Middle frontal gyrus (tissue), 1 donor: ENCODE data around the gene TBKBP1.

ENCODE experiments used
- DNase-seq: peaks from one replicate; pipeline ENCODE4 v3.0.0-alpha.2; 2015; ENCODE audit warnings: low spot score; ENCODE audit errors: extremely low spot score

The TBKBP1 gene, protein sequence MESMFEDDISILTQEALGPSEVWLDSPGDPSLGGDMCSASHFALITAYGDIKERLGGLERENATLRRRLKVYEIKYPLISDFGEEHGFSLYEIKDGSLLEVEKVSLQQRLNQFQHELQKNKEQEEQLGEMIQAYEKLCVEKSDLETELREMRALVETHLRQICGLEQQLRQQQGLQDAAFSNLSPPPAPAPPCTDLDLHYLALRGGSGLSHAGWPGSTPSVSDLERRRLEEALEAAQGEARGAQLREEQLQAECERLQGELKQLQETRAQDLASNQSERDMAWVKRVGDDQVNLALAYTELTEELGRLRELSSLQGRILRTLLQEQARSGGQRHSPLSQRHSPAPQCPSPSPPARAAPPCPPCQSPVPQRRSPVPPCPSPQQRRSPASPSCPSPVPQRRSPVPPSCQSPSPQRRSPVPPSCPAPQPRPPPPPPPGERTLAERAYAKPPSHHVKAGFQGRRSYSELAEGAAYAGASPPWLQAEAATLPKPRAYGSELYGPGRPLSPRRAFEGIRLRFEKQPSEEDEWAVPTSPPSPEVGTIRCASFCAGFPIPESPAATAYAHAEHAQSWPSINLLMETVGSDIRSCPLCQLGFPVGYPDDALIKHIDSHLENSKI

DNA sequence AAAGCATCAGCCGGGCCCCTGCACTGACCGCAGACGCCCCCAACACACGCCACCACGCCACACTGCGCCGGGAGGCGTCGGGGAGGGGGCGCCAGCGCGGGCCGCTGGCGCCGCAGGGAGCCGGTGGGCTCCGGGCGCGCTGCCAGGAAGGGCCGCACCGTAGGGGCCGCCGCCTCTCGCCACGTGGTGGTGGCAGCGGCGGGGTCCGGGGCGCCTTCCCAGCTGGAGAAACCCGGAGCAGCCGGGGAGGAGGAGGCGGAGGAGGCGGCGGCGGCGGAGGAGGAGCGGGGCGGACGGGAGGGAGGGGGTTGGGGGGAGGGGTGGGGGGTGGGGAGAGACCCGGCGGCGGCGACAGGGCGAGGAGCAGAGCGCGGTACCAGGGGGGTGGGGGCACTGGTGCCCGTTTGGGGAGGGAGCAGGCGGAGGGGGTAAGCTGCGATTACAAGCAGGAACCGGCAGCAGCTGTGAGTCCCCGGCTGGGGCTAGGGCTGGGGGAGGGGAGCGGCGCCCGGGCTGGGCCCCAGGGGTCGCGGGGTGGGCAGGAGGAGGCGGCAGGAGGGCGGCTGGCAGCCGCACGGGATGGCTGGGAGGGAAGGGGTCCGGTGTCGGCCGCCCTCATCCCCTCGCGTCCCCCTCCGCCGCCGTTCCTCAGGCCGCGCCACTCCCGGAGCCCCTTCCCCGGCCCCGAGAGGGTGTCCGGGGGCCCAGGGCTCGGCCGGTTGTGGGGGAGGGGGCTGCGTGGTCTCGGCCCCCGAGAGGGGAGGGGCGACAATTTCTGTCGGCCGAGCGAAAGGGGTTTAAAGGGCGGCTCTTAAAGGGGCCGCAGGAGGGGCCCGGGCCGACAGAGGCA lies at the start of gene TBKBP1:
Gene TBKBP1, plus strand, starts transcription at position 431 of the 850 bp plus-strand sequence. CDS start 1,952 bp downstream, outside the sequence.
- no peak for DNase-seq

DNA sequence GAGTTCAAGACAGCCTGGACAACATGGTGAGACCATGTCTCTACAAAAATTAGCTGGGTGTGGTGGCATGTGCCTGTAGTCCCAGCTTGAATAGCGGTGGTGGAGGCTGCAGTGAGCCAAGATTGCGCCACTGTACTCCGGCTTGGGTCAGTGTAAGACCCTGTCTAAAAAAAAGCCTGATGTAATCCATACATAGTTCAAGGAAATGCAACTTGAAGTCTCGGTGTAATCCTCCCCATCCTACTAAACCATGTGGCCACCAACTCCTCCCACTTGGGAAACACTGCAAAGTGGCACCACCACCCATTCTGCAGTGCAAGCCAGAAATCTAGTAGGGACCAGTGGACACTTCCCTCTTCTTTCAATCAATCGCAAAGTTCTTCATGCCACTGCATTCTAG lies 49.6 kb upstream of the TBKBP1 start:
- DNase-seq = no peak

DNA sequence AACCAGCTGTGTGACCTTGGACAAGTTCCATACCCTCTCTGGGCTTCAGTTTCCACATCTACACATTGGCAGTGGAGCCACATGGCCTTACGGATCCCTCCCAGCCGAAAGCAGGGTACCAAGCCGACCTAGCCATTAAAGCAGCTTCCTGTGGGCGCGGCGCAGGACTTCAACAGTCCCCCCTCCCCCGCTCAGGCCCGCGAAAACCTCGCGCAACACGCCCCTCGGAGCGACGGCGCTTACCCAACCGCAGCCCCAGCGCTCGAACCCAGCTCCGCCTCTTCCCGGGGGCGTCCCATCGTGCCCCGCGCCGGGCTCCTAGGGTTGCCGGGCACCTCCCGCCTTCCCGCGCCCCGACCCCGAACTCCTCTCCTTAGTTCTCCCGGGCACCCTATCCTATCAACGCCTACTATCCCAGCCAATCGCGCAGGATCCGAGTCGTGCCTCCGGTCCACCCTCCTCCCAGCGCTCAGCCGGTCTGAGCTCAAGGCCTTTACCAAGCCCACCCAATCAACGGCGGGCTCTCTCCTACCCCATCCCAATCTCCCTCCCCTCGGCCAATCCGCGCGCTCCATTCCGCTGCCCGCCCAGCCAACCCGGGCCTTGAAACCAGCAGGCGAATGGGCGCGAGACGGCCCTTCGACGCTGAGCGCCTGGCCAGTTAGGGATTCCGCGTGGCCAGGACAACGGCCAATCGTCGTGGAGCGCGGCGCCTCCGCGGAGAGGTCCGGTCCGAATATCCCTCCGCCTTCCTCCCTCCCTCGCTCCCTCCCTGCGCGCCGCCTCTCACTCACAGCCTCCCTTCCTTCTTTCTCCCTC lies 44.6 kb upstream of the TBKBP1 start, which contains the start of gene KPNB1:
Gene KPNB1, plus strand, starts transcription at position 767 of the 819 bp plus-strand sequence. CDS start 326 bp downstream, outside the sequence.
- peak; percentile 99 for DNase-seq

DNA sequence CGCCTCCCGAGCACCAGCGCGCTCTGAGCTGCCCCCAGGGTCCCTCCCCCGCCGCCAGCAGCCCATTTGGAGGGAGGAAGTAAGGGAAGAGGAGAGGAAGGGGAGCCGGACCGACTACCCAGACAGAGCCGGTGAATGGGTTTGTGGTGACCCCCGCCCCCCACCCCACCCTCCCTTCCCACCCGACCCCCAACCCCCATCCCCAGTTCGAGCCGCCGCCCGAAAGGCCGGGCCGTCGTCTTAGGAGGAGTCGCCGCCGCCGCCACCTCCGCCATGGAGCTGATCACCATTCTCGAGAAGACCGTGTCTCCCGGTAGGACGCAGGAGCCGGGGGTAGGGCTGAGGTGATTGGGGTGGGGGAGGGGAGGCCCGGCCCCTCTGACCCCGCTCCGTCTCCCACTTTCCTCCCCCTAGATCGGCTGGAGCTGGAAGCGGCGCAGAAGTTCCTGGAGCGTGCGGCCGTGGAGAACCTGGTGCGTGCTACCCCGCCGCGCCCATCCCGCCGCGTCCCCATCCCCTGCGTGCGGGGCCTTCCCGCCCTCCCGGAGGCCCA lies 43.9 kb upstream of the TBKBP1 start:
- no peak for DNase-seq

DNA sequence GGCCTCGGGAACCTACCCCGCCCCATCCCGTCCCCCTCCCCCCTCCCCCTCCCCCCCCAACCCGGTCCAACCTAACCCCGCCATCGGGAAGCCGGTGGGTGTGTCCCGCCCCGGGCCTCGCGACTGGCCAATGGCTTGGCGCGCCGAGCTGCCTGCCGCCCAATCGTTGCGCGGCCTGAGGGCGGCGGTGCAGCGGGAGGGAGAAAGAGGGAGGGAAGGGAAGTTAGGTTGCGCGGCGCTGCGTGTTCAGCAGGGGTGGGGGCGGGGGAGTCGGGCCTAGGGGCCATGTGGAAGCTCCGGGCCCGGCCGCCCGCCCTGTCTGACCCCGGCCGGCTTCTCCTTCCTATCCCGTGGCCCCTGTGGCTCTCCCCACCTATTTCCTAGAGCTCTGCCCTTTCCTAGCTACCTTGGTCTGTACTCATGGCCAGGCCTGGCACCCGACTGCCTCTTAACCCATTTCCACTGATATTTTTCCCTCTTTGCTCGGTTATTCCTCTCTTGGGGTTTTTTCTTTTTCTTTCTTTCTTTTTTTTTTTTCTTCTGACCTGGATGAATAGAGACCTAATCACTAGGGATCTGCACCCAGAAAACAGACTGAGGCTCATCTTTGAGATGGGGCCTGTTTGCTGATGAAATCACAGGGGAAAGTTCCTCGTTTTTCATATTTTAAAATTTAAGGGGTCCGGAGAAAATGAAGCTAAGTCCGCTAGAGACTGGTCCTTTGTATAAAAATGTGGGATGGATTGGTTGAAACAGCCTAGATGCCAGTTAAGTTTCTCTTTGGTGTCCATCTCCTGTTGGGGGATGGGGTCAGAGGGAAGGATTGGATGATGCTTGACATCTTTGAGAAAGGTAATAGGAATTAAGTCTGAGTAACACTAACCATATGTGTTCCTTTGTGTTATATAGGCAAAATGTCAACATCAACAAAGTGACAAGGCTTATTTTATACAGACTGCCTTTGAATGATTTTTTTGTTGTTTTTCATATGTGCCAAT lies 43.1 kb upstream of the TBKBP1 start:
- peak; percentile 88 for DNase-seq

DNA sequence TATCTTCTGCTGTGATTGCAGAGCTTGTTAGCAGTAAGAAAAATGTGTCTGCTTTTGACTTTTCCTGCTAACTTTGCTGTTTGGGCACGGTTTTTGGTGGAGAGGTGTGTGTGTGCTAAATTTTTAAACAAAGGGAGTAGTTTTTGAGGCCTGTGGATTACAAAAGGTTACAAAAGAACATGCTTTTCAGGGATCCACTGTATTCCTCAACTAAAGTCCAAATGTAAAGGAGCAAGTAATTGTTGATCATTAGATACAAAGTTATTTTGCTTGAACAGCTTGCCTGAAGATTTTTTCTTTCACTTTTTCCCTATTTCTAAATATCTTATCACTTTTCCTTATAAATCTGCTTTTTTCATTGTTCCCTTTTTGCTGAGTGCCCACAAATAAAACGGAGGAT lies 42.3 kb upstream of the TBKBP1 start:
- no peak for DNase-seq

DNA sequence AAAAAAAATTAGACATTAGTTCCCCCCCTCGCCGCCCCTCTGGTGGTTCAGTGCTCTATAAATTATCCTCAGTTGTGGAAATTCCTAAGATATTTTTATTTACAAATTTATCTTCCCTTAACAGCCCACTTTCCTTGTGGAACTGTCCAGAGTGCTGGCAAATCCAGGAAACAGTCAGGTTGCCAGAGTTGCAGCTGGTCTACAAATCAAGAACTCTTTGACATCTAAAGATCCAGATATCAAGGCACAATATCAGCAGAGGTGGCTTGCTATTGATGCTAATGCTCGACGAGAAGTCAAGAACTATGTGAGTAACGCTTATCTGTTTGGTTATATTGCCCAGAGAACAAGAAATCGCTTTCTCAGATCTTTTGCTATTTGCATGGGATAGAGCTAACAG lies 41.4 kb upstream of the TBKBP1 start:
- DNase-seq = no peak

DNA sequence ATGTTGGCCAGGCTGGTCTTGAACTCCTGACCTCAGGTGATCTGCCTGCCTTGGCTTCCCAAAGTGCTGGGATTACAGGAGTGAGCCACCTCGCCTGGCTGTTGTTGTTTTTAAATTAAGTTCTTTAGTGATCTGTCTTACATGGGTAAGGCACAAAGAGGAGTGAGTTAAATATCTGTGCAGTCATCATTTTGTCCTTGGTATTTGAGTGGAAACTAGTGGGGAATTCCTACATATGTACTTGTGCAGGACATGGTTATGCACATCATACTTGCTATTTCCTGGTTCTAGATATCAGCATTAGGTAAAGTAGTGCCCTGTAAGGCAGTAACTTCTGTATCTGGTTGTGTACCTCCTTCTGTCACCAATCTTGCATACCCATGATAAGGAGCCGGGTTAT lies 40.5 kb upstream of the TBKBP1 start:
- no peak for DNase-seq

DNA sequence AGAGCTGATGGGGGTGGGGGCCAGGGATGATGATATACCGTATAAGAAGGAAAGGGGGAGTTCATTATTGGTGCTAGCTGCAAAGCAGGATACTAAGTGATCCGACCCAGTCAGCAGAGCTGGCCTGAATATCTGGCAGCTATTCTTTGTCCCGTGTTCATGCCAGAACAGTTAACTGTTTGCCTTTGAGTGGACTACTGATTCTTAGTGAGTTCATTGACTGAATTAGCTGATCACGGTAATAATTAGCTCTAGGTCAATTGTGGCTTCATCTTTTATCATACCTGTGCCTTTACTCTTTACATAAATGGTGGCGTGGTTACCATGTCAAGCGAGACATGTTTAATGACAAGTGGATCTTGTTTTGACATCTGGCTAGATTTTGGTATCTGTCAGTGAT lies 39.0 kb upstream of the TBKBP1 start:
- DNase-seq = no peak

DNA sequence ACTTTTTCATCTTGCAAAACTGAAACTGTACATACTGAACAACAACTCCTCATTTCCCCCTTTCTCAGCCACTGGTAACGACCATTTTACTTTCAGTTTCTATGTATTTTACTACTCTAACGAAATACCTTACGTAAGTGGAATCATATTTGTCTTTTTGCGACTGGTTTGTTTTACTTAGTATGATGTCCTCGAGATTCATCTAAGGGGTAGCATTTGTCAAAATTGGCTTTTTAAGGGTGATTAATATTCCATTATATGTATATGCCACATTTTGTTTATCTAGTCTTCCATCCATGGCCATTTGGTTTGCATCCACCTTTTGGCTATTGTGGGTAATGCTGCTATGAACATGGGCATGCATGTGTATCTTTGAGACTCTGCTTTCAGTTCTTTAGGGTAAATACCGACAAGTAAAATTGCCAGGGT lies 33.9 kb upstream of the TBKBP1 start:
- DNase-seq = no peak

DNA sequence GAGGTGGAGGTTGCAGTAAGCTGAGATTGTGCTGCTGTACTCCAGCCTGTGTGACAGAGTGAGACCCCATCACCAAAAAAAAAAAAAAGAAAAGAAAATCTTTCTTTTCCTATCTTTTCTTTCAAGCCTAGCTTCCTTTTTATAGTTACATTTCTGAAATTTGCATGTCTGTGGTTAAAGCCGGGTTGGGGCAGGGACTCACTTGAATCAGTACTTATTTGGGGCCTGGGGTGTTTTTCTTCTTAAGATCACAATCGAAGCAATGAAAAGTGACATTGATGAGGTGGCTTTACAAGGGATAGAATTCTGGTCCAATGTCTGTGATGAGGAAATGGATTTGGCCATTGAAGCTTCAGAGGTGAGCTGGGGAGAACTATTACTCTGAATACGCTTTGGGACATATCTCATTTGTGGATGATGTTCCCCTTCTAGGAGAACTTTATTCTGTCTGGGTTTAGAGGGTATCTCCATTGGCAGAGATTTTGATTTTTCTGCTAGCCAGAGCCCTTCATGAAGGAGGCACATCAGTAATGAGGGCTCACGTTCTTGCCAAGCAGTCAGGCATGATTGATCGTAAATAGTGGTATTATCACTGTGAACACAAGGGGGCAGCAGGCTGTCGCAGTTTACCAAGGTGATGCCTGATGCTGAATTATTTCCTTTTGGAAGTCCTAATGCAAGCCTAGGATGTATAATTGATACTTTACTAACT lies 29.9 kb upstream of the TBKBP1 start:
- peak; percentile 57 for DNase-seq

DNA sequence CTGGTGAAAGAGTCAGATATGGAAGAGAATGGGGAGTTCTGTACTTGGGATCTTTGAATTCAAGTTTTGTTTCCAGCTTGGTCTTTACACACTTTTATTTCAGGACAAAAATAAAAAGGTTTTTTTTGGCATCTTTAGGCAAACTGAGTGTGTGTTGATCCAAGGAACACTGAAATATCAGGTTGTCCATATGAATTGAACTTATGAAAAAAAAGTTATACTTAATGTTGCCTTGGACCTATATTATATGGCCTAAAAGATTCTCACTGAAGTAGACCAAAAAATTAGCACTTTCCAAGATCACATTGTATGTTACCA lies 29.4 kb upstream of the TBKBP1 start:
- DNase-seq = no peak

DNA sequence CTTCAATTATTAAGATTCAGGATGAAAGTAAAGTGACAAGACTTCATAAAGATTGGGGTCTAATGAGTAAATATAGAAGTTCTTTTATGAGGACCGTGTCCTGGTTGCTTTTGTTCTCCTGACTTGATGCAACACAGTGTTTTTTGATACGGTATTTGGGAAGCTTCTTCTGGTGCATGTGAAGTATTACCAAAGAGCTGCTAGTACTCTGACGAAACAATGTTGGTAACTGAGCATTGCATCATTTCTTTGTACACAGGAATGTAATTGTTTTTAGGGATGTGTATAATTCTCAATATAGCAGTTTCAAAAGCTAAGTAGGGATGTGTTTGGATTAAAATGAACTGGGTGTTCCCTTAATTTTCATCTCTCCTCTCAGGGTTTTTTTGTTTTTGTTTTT lies 28.3 kb upstream of the TBKBP1 start:
- no peak for DNase-seq

DNA sequence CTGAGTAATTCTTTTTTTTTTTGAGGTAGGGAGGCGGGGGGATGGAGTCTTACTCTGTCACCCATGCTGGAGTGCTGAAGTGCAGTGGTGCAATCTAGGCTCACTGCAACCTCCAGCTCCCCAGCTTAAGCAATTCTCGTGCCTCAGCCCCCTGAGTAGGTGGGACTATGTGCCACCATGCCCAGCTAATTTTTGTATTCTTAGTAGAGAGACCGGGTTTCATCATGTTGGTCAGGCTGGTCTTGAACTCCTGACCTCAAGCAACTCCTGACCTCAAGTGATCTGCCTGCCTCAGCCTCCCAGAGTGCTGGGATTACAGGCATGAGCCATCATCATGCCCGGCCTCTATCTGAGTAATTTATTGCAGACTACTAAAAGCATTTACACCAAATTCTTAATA lies 24.9 kb upstream of the TBKBP1 start:
- DNase-seq = no peak

DNA sequence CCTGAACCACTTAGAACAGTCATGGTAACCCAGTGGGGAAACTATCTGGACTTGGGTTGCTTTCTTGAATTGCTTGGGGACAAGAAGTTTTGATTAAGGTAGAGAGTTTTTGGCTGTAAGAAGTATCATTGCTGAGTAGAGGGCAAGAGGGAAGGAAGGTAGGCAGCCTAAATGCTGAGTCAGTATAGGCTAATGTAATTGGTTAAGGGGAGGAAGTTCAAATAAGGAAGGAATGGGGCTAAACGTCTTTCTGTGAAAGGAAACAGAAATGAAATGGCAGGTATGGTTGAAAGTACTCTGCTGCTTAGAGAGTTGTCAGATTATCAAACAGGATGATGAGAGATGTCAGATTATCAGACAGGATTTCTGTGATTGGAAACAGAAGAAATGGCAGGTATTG lies 23.9 kb upstream of the TBKBP1 start:
- no peak for DNase-seq

DNA sequence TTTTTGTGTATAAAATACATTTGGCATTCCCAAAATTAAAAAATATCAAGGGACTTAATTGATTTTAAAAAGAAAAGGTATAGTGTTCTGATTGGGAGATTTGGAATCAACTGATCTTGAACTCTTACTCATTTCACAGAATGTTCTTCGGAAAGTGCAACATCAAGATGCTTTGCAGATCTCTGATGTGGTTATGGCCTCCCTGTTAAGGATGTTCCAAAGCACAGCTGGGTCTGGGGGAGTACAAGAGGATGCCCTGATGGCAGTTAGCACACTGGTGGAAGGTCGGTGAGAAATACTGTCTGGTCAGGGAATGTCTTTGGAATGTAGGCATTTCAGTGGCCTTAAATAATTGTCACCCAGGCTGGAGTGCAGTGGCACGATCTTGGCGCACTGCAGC lies 19.5 kb upstream of the TBKBP1 start:
- no peak for DNase-seq

DNA sequence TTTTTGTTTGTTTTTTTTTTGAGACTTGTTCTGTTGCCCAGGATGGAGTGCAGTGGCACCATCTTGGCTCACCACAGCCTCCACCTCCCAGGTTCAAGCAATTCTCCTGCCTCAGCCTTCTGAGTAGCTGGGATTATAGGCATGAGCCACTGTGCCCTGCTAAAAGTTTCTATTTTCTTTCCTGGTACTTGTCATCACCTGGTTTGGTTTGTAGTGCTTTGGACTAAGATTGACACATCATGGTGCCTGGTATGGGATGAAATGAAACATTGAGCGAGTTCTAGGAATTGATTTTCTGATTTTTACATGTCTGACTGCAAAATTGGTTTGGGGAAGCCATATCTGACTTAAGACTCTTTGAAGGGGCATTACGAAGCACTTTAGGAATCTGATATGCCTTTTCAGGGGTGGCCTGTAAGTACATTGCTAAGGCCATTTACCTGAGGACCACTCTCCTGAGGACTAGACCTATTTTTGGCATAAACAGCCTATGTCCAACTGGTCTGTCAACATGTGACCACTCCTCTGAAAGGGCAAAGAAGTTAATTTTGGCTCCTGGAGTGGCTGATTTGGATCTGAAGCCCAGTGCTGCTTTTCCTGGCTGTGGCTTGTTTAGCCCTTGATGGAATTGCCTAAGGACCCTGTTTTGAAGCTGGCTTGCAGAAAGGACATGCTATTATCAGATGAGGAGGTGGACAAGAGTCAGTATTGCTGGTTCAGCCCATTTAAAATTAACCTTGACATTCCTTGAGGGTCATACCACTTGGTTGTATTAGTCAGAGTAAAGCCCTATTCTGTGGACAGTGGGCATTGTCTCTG lies 18.4 kb upstream of the TBKBP1 start:
- no peak for DNase-seq

DNA sequence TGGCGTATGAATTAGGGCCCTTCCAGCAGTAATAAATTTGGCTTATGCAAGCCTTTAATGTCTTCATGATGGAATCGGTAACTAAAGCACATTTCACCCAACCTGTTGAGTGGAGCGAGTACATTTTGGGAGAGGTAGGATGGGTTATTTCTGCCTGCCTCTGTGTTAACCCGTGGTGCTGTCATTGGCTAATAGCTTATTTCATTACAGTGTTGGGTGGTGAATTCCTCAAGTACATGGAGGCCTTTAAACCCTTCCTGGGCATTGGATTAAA lies 17.8 kb upstream of the TBKBP1 start:
- DNase-seq = no peak
